ENCODE measurements around the gene TWIST1. TPM values are rescaled to one million over a fixed set of nuclear protein-coding genes. Genes with fewer than 3 reads are reported as not detected.

The TWIST1 gene
- total and polyA plus RNA-seq, 12 donors, result 1.8 to 22.1 (median 10.5) TPM

GRCh38 chr7:19119870-19120486 is 2.5 kb upstream of the TWIST1 start:
- intact Hi-C loops (cut with DNase I), result loop anchor here in 1 of 2 donors (5.0 kb wide), 1 partner anchor 322 kb away; no protein-coding TSS in a partner anchor
- Histone ChIP-seq H3K4me3 (no peak overlapping the region), H3K27ac (no peak overlapping the region), H3K9me3 (replicated peaks in 1 of 3) (no peaks in the 10 kb centered on the region), H3K27me3 (peaks cover 50% of the 10 kb centered on the region), H3K4me1 (replicated peaks in 1 of 2) (peaks cover 4 to 11% of the 10 kb centered on the region in 2 donors), H3K36me3 (replicated peaks in 1 of 2) (no peaks in the 10 kb centered on the region)
- no peak for TF ChIP-seq POLR2A (IDR thresholded peaks at IDR 0.05)
- no peak for TF ChIP-seq CTCF (IDR thresholded peaks at IDR 0.05)
- no peak for DNase-seq
- WGBS, 4 donors, result 63 to 71% (median 65%) methylated on average over 9 to 10 of the region's 10 CpGs

GRCh38 chr7:19119372-19119771 is 1.9 kb upstream of the TWIST1 start:
- intact Hi-C loops (cut with DNase I), result no loop called here
- Histone ChIP-seq H3K4me3 (no peak overlapping the region), H3K9me3 (replicated peaks in 1 of 3) (no peaks in the 10 kb centered on the region), H3K27ac (no peak overlapping the region), H3K36me3 (replicated peaks in 1 of 2) (no peaks in the 10 kb centered on the region), H3K4me1 (replicated peaks in 1 of 2) (peaks cover 4 to 11% of the 10 kb centered on the region in 2 donors), H3K27me3 (peaks cover 50% of the 10 kb centered on the region)
- DNase-seq, result no peak
- WGBS, 4 donors, result 57 to 68% (median 64%) methylated on average over 8 of the region's 8 CpGs
- TF ChIP-seq CTCF (IDR thresholded peaks at IDR 0.05), result no peak
- TF ChIP-seq POLR2A (IDR thresholded peaks at IDR 0.05), result no peak

- whole genome bisulfite sequencing, 4 donors, result 60 to 72% (median 65%) methylated on average over 28 of the region's 28 CpGs
- intact Hi-C loops (cut with DNase I), result no loop called here
- Histone ChIP-seq H3K36me3 (replicated peaks in 1 of 2) (no peaks in the 10 kb centered on the region), H3K27ac (no peak overlapping the region), H3K4me1 (replicated peaks in 1 of 2) (peaks cover 4 to 11% of the 10 kb centered on the region in 2 donors), H3K4me3 (peak overlapping the region in 1 of 4 donors; percentile 56), H3K9me3 (replicated peaks in 1 of 3) (no peaks in the 10 kb centered on the region), H3K27me3 (peaks cover 50% of the 10 kb centered on the region)
- DNase-seq, result no peak
- TF ChIP-seq CTCF (IDR thresholded peaks at IDR 0.05) (no peak), POLR2A (IDR thresholded peaks at IDR 0.05) (no peak)
Observed at GRCh38 chr7:19118636-19119371, 1.4 kb upstream of the TWIST1 start.

GRCh38 chr7:19117870-19118608 is 603 bp upstream of the TWIST1 start:
- peak overlapping the region in 2 of 4 donors; percentile 42 to 56 for H3K4me3 ChIP-seq
- TF ChIP-seq POLR2A (IDR thresholded peaks at IDR 0.05) (no peak), CTCF (IDR thresholded peaks at IDR 0.05) (no peak)
- H3K27ac ChIP-seq, result peak overlapping the region in 1 of 5 donors; percentile 77
- H3K27me3 ChIP-seq, result peaks cover 50% of the 10 kb centered on the region
- H3K36me3 ChIP-seq (replicated peaks in 1 of 2), result no peaks in the 10 kb centered on the region
- peak in 3 of 7 donors; percentile 15 to 21 (median 20) for DNase-seq
- WGBS, 4 donors, result 3 to 10% (median 4%) methylated on average over 16 to 51 of the region's 51 CpGs
- H3K9me3 ChIP-seq (replicated peaks in 1 of 3), result no peaks in the 10 kb centered on the region
- peaks cover 4 to 11% of the 10 kb centered on the region in 2 donors for H3K4me1 ChIP-seq (replicated peaks in 1 of 2)
- intact Hi-C loops (cut with DNase I), result no loop called here
